SK-MEL-5 (cell line): ENCODE measurements around the gene ATP13A3. TPM values are rescaled to one million over a fixed set of nuclear protein-coding genes. Genes with fewer than 3 reads are reported as not detected.

ENCODE experiments used
- DNase-seq: peaks from one replicate; pipeline ENCODE4 v3.0.0-alpha.2; 2016; ENCODE audit warnings: low read depth, low spot score
- in situ Hi-C: cut with HindIII; loops from 2 replicates; pipeline ENCODE4 v1.10.0; 2016; ENCODE audit warnings: low sequenced_read_pairs, high pct_unique_total_duplicates, low pct_unique_long_range_greater_than_20kb
- small RNA-seq, 2 experiments: library from RNA; depleted of rRNA; stranded (forward); fragments of <200 nt; gene quantifications; one replicate each; pipeline ENCODE3, GENCODE V24; 2014
- total RNA-seq: library from RNA; depleted of rRNA; stranded (reverse); fragments of >200 nt; shearing (Covaris generic); gene quantifications from 2 replicates; pipeline ENCODE4 v1.2.3, GENCODE V29; 2014; rRNA removed

Gene ATP13A3
- total RNA-seq, 1 experiment from 2014 or later: 102 TPM

DNA sequence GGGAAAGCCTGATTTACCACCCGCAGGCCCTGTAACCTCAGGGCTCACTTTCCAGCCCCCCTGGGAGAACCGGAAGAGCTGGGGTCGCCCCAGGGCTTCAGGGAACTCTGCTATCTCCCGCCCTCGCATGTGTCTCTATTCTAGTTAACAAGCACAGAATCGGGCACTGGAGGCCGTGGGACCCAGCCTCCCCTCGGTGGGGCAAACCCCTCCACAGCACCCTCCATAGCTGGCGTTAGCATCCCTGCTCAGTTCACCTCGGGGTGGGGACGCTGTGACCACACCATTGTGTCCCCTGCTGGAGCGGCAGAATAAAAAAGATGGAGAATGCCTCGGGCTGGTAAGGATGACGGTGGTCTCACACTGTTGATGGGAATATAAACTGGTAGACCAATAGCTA, 113.8 kb downstream of the ATP13A3 start:
- DNase-seq: no peak
- in situ Hi-C loops: no loop called here

DNA sequence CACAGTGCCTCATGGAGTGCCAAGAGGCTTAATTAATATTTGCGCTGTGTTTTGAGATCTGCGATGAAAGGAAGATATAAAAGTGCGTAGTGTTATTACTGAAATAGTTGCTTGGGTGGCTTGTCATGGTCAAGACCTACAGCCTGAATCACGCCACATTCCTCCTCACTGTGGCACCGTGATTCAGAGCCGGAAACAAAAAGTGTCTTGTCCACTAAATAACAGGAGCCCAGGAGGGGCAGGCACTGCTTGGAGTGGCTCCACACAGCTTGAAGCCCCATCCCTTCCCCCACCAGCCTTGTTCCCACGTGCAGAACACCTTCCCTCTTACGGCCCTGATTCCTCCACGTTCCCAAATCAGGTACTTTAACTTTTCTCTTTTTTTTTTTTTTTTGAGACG, 116.0 kb downstream of the ATP13A3 start:
- DNase-seq: peak; percentile 38
- in situ Hi-C loops: no loop called here

DNA sequence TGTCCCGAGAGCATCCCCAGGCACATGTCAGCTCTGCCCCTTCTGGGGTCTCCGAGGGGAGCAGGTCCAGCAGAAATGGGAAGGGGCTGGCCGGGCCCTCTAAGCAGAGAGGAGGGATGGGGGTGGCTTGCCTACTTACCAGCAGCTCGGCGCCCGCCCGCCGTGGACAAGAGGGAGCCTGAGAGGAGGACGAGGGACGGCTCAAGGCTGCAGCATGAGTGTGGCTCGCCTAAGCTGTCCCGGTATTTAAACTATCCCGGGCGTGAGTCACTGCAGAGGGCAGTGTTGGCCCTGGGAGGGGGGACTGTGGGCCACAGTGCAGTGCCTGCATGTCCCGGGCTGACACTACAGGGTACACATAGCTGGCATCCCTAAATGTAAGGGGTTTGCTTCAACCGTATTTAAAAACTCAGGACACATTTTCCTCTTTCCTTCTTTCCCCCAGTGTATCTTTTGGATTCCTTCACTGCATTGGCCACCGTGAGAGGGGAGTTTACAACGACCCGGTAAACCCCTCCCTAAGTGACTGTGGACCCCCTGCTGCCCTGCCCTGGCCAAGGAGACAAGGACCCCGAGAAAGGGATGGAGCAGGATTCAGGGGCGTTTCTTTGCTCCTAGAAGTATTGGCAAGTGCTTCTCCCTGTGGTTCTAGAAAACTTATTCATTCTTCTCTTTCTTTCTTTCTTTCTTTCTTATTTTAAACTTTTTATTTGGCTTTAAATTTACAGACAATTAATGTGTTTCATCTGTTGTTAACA, 117.1 kb downstream of the ATP13A3 start, which contains the start of gene LRRC15:
LRRC15 (minus strand) TSS at position 222 of the 758 bp plus-strand sequence. CDS start 8,700 bp downstream, outside the sequence.
- in situ Hi-C loops: no loop called here
- DNase-seq: no peak

DNA sequence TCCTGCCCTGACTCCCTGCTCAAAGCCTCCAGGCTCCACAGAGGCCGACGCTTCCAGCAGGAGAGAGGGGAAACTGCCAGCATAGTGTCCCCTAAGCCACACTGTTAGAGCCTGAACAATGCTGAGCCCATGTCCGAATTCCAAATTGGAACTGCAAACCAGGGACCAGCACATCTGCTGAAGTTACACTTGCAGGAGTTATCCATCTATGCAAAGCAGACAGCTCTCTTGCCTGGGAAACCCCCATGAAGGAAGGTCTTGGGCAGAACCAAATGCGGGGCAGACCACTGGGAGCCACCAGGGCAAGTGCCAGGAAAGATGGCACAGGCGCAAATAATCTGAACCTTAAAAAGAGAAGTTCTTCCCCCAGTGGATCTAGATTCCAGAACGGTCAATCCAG, 117.9 kb downstream of the ATP13A3 start:
- in situ Hi-C loops: no loop called here
- DNase-seq: no peak

DNA sequence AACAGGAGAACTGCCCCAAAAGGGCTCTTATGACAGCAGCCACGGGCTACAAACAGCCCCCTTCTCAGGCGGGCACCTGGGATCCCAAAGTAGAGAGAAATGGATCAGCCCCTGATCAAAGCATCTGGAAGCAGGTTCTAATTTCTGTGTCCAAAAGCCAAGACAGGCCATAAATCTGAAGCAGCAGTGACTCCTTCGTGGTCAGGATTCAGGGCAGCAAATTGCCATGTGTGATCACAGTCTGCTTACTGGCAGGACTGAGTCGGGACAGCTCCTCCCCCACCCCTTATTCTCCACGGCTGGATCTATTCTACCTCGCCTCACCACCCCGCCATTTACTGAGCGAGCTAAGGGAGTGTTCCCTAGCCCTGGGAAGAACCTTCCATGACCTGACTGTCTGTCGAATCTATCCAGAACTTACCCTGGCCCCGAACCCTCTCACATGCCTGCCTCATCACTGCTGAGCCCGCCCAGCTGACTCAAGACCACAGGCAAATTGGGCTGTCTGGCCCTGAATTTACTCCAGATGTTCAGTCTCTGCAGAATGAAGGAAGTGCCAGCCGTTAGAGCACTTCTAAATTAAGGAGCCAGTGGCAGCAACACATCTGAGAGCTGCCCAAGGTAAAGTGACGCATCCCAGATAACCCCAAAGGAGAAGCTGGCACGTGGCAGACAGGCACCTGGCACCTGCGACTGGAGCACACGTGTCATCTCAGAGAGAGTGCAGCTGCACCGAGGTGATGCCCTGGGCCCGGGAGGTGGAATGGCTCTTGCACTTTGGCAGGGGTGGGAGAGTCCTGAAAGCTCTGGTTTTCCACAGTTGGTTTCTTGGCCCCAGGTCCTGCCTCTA, 118.6 kb downstream of the ATP13A3 start:
- in situ Hi-C loops: no loop called here
- no peak for DNase-seq

DNA sequence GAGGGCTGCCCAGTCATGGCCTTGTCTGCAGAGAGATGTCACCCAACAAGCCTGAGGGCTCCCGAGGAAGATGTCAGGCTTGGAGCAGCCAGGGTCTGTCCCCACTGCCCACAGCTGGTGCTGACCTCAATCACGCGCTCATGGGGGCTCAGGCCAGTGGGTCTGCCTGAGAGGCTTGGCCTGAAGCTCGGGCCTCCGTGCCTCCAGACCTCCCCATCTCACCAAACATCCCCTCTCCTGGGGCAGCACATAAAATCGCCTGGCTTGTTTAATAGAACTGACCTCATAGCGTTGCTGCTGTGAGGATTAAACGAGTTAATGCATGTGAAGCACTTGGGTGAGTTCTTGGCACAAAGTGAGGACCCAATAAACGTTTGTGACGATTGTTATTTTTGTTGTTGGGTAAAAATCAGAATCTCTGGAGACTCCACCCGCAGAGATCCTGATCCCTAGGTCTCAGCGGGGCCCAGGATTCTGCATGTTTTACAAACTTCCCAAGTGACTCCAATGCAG, 120.8 kb downstream of the ATP13A3 start:
- no peak for DNase-seq
- in situ Hi-C loops: no loop called here

DNA sequence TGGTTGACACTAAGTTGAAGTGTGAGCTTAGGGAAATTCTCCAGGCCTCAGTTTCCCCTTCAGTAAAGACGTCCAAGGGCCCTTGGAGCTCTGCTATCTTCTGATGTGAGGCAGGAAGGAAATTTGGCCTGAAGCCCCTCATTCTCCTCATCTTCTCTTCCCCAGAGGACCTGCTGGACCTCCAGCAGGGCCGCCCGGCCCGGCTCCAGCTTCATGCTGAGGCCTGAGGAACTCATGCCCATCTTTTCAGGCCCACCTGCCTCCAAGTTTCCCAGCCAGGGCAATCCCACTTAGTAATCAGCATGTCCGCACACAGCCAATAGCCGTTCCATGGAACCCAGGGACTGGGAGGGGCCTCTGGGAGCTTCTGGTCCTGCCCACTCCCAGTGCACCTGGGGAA, 121.3 kb downstream of the ATP13A3 start:
- in situ Hi-C loops: no loop called here
- DNase-seq: no peak

DNA sequence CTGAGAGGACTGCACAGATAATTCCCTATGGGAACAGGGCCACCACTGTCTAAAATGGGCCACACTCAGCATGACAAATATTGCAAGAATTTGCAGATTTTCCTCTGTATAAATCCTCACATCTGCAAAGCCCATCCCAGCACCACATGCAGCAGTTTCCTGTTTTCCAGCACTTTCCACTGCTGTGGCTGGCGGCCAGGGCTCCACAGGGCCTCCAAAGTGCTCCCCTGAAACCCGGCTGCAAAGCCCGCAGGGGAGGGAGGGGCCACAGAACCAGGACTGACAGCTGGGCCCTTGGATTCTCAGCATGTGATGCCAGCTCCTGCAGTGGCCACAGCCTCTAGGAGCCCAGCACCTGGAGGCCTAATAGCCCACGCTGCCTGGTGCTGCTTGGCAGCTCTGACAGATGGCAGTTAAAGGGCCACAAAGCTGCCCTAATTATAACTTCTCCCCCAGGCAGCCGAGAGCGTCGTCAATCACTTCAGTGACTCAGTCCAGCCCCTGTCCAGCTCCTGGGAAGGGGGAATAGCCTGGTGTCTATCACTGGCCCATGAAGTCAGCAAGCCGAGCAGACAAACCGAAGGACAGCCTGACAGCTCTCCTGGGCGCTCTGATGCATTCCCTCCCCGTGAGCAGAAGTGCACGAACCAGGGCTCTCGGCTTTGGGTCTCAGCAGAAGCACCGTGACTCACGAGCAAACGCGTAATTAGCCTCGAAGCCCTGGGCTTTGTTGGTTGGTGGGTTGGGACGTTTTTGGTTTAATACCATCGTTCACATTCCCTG, 122.0 kb downstream of the ATP13A3 start:
- no peak for DNase-seq
- in situ Hi-C loops: no loop called here

DNA sequence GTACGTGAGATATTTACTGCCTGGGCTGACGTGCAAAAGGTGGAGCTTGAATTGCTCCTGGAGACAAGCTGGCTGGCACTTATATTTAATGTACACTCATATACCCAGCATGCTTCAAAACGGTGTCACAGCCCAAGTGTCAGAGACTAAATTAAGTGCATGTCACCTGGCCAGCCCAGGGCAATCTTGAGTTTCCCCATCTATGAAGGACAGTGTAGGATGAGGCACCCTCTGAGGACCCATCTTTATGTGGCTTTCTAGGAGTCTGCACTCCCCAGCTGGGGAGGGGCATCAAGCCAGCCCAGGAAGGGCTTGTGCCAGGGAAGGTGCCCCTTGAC, 122.5 kb downstream of the ATP13A3 start:
- DNase-seq: no peak
- in situ Hi-C loops: no loop called here

DNA sequence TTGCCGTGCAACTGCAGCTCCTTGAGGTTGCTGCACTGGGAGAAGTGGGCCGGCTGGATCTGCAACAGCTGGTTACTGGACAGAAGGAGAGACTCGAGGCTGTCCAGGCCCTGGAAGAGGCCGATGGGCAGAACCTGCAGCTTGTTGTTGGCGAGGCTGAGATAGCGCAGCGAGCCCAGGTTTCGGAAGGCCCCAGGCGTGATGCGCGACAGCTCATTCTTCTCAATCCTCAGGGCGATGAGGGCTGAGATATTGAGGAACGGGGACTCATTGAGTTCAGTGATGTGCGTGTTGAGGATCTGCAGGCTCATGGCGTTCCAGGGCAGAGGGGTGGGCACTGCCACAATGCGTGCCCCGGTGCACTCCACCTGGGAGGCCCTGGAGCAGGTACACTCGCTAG, 126.2 kb downstream of the ATP13A3 start:
- in situ Hi-C loops: no loop called here
- DNase-seq: no peak

DNA sequence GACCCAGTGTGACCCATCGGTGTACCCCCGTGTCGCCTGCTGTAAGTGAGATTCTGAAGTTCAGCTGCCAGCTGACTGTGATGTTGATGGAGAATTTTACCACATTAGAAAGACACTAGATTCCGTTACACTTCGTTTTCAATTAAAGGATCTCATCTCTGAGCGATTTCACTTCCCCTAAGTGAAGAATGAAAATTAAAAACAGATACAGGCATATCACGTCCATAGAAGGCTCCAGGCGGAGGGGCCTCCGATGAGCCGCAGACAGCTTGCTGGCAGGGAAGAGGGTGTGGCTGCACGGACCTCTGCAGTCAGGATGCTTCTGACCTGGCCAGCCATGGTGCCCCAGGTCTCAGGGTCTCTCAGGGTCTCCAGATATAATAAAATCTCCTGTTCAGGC, 129.1 kb downstream of the ATP13A3 start:
- in situ Hi-C loops: no loop called here
- no peak for DNase-seq

DNA sequence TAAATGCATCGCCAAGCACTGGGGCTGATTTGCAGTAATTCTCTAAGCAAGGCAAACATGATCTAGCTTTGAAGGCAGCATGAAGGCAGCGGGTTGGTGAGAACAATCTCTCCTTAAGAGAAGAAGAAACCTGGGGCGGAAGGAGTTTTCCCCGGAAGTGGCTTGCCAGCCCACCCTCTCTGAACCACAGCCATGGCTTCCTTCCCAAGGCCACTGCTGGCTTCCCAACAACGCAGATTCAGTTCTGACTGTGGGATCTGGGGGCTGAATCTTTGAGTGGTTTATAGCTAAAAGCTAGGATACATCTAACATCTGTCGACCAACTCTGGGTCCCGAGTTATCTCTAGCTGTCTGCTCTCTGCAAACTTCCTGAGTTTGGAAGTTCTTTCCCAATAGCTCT, 131.4 kb downstream of the ATP13A3 start:
- in situ Hi-C loops: no loop called here
- DNase-seq: no peak

DNA sequence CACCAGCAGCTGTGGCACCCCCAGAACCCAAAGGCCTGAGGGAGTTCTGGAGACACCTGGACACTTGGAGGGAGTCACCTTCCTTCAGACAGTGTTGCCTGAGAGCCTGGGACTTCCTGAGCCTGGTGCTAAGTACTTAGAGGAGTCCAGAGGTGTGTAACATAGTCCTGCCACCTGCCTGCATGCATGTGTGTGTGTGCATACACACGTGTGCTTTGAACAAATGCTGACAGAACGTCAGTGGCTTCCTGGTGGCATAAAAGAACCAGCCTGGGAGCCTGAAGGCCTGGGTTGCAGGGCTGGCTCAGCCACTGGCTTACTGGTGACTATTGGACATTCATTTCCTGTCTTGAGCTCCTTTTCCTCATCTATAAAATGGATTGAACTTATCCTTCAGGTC, 132.5 kb downstream of the ATP13A3 start:
- in situ Hi-C loops: no loop called here
- DNase-seq: no peak

Small RNAs within 50 kb of the gene (small RNA-seq; reads per million reads assigned to genes)
- gene AC108676.2 (0 reads per million in 2 experiments), gene RNU6-1101P (0 reads per million in 2 experiments)

Other genes starting within 250 kb of the ATP13A3 start
- not detected in 2 replicates for gene CPN2, start 135.7 kb downstream of the ATP13A3 start, total RNA-seq
- gene LRRC15, start 117.3 kb downstream of the ATP13A3 start, total RNA-seq: 0.05 TPM in 1 of 2 replicates, not detected in the other
- not detected in 2 replicates for gene GP5, start 87.7 kb downstream of the ATP13A3 start, total RNA-seq
- 4.9 and 6.0 TPM in 2 replicates for gene TMEM44, start 146.4 kb upstream of the ATP13A3 start, total RNA-seq
- 68.3 and 75.5 TPM in 2 replicates for gene LSG1, start 185.2 kb upstream of the ATP13A3 start, total RNA-seq
- 18.8 and 21.2 TPM in 2 replicates for gene FAM43A, start 198.9 kb upstream of the ATP13A3 start, total RNA-seq